PC-9 (cell line): Measurements from ENCODE around the gene LRRC30. TPM values are rescaled to one million over a fixed set of nuclear protein-coding genes. Genes with fewer than 3 reads are reported as not detected.

Source experiments
- BruUV-seq: library from RNA; stranded (reverse); fragments of 400-500 nt; replicated peaks from 2 replicates; lab custom pipeline; 2021; lab: Mats Ljungman, UMichigan
- CTCF ChIA-PET: fragments of 300-600 bp; sonication (Branson Sonifier 250); formaldehyde crosslinking; loops from one replicate; lab custom pipeline; 2022; ENCODE audit warnings: antibody characterized with exemption; lab: Charles Lee
- POLR2A ChIA-PET: fragments of 300-600 bp; sonication (Branson Sonifier 250); formaldehyde crosslinking; loops from one replicate; lab custom pipeline; 2022; ENCODE audit warnings: antibody characterized with exemption; ENCODE audit not compliant: unreplicated experiment; lab: Charles Lee
- DNase-seq, 2 experiments: peaks; one replicate each; pipeline versions ENCODE4 v3.0.0 to v3.0.0-alpha.2; 2015 to 2022; ENCODE audit warnings: mixed read lengths in 1 of 2
- H2AFZ ChIP-seq: fragments of 200-600 bp; sonication (generic); 2 replicates; pipeline ENCODE4 v1.8.1; 2017; ENCODE audit warnings: antibody characterized with exemption
- H3F3A ChIP-seq: fragments of 200-600 bp; sonication (generic); 2 replicates; pipeline ENCODE4 v1.8.1; 2017; ENCODE audit warnings: antibody characterized with exemption, mild to moderate bottlenecking, low read depth; ENCODE audit not compliant: insufficient read depth
- H3K27ac ChIP-seq: fragments of 200-600 bp; sonication (generic); 2 replicates; pipeline ENCODE4 v1.6.1; 2016; ENCODE audit warnings: mixed run types
- H3K27me3 ChIP-seq: fragments of 200-600 bp; sonication (generic); 2 replicates; pipeline ENCODE4 v1.6.1; 2016; ENCODE audit warnings: low read depth, mixed run types; ENCODE audit not compliant: insufficient read depth
- H3K36me3 ChIP-seq: fragments of 200-600 bp; sonication (generic); 2 replicates; pipeline ENCODE4 v1.6.1; 2016; ENCODE audit warnings: low read depth, mixed run types
- H3K4me1 ChIP-seq: fragments of 200-600 bp; sonication (generic); replicated peaks from 2 replicates; pipeline ENCODE4 v1.6.1; 2016; ENCODE audit warnings: mixed run types; ENCODE audit not compliant: insufficient read depth
- H3K4me2 ChIP-seq: fragments of 200-600 bp; sonication (generic); 2 replicates; pipeline ENCODE4 v1.6.1; 2017; ENCODE audit warnings: mixed run types
- H3K4me3 ChIP-seq: fragments of 200-600 bp; sonication (generic); 2 replicates; pipeline ENCODE4 v1.6.1; 2016; ENCODE audit warnings: mixed run types
- H3K79me2 ChIP-seq: fragments of 200-600 bp; sonication (generic); 2 replicates; pipeline ENCODE4 v1.6.1; 2017; ENCODE audit warnings: low read depth, mixed run types
- H3K9me2 ChIP-seq: fragments of 200-600 bp; sonication (generic); 2 replicates; pipeline ENCODE4 v1.8.1; 2017; ENCODE audit warnings: mild to moderate bottlenecking; ENCODE audit not compliant: insufficient read depth
- H3K9me3 ChIP-seq: fragments of 200-600 bp; sonication (generic); 2 replicates; pipeline ENCODE4 v1.8.1; 2016; ENCODE audit warnings: low read depth; ENCODE audit not compliant: insufficient read depth
- H4K20me1 ChIP-seq: fragments of 200-600 bp; sonication (generic); 2 replicates; pipeline ENCODE4 v1.8.1; 2017; ENCODE audit not compliant: insufficient read depth
- CTCF ChIP-seq: fragments of 200-600 bp; sonication (generic); conservative IDR thresholded peaks from 2 replicates; pipeline ENCODE4 v1.6.1; 2017; ENCODE audit warnings: mixed run types, antibody characterized with exemption, mild to moderate bottlenecking, moderate library complexity
- EZH2 ChIP-seq: fragments of 200-600 bp; sonication (generic); IDR thresholded peaks from 2 replicates; pipeline ENCODE4 v1.8.0; 2017; ENCODE audit warnings: antibody characterized with exemption, low read depth
- intact Hi-C: fragments of 100-400 bp; cut with micrococcal nuclease; formaldehyde crosslinking; loops from one replicate; pipeline ENCODE4 v1.10.0; 2022; ENCODE audit not compliant: unreplicated experiment
- total RNA-seq: library from RNA; stranded (reverse); gene quantifications from 2 replicates; pipeline ENCODE4 v1.2.3, GENCODE V29; 2021

LRRC30 gene
- total RNA-seq, 1 experiment from 2014 or later = not detected

GRCh38 chr18:7261199-7261598, 30.3 kb downstream of the LRRC30 start:
- Histone ChIP-seq H3K27ac (no peak overlapping the region), H2AFZ (no peak overlapping the region), H3K4me3 (no peak overlapping the region), H3K4me2 (no peak overlapping the region), H3K9me2 (no peaks in the 10 kb centered on the region), H4K20me1 (no peaks in the 10 kb centered on the region), H3K27me3 (peaks cover 33% of the 10 kb centered on the region), H3K9me3 (no peaks in the 10 kb centered on the region), H3K79me2 (no peaks in the 10 kb centered on the region), H3K36me3 (no peaks in the 10 kb centered on the region), H3K4me1 (no peaks in the 10 kb centered on the region), H3F3A (no peaks in the 10 kb centered on the region)
- no peak for DNase-seq
- no TSS peak for BruUV-seq
- intact Hi-C loops = no loop called here
- TF ChIP-seq EZH2 (no peak), CTCF (no peak)
- ChIA-PET CTCF (no interaction called here), POLR2A (no interaction called here)

- no peaks in the 10 kb centered on the region for H3K79me2 ChIP-seq
- intact Hi-C loops = no loop called here
- H4K20me1 ChIP-seq = no peaks in the 10 kb centered on the region
- H3K4me2 ChIP-seq = no peak overlapping the region
- DNase-seq = no peak
- no peaks in the 10 kb centered on the region for H3K9me2 ChIP-seq
- no peak overlapping the region for H3K4me3 ChIP-seq
- CTCF ChIA-PET = no interaction called here
- BruUV-seq = no TSS peak
- no peak overlapping the region for H3K27ac ChIP-seq
- H3F3A ChIP-seq = no peaks in the 10 kb centered on the region
- H3K36me3 ChIP-seq = no peaks in the 10 kb centered on the region
- no peak overlapping the region for H2AFZ ChIP-seq
- POLR2A ChIA-PET = no interaction called here
- no peaks in the 10 kb centered on the region for H3K4me1 ChIP-seq
- TF ChIP-seq CTCF (no peak), EZH2 (no peak)
- H3K27me3 ChIP-seq = peaks cover 9% of the 10 kb centered on the region; the same call in 1 of the 2 replicates
- H3K9me3 ChIP-seq = no peaks in the 10 kb centered on the region
These were observed 37.1 kb downstream of the LRRC30 start for GRCh38 chr18:7267973-7268372.

GRCh38 chr18:7269942-7270341, 39.1 kb downstream of the LRRC30 start:
- Histone ChIP-seq H3K27me3 (peaks cover 9% of the 10 kb centered on the region; the same call in 1 of the 2 replicates), H3F3A (no peaks in the 10 kb centered on the region), H3K36me3 (no peaks in the 10 kb centered on the region), H3K4me3 (no peak overlapping the region), H2AFZ (no peak overlapping the region), H3K9me2 (no peaks in the 10 kb centered on the region), H3K79me2 (no peaks in the 10 kb centered on the region), H3K4me1 (no peaks in the 10 kb centered on the region), H3K4me2 (no peak overlapping the region), H3K27ac (no peak overlapping the region), H4K20me1 (no peaks in the 10 kb centered on the region), H3K9me3 (no peaks in the 10 kb centered on the region)
- DNase-seq = no peak
- CTCF ChIA-PET = no interaction called here
- no TSS peak for BruUV-seq
- POLR2A ChIA-PET = no interaction called here
- no peak for TF ChIP-seq CTCF
- intact Hi-C loops = loop anchor here (5.0 kb wide), 1 partner anchor 852 kb away; no protein-coding TSS in a partner anchor
